IPS DF 6.9 (cell line): Measurements from ENCODE around the gene ALDOA.
A peak's percentile ranks its signal among the peaks of the same experiment; 100 is the strongest.
"Not testable (repeated sequence)": the region's sequence is repeated elsewhere in the genome, so short reads cannot be mapped to it uniquely, and the experiment has no call there.

Experiments
- DNase-seq: peaks from one replicate; pipeline ENCODE4 v3.0.0-alpha.2; 2013; ENCODE audit warnings: low read depth, low spot score
- H3K27ac ChIP-seq: one replicate; pipeline ENCODE4 v1.5.1; 2013; ENCODE audit warnings: low read length, control low read depth
- H3K27me3 ChIP-seq: 2 replicates; pipeline ENCODE4 v1.6.1; 2013; ENCODE audit warnings: mild to moderate bottlenecking, low read length; ENCODE audit not compliant: control insufficient read depth, insufficient read depth
- H3K36me3 ChIP-seq: 2 replicates; pipeline ENCODE4 v1.6.1; 2013; ENCODE audit warnings: low read length; ENCODE audit not compliant: control insufficient read depth, insufficient read depth
- H3K4me1 ChIP-seq: 2 replicates; pipeline ENCODE4 v1.6.1; 2013; ENCODE audit warnings: low read length; ENCODE audit not compliant: control insufficient read depth, insufficient read depth
- H3K4me3 ChIP-seq: 2 replicates; pipeline ENCODE4 v1.5.1; 2013; ENCODE audit warnings: mild to moderate bottlenecking, low read length
- H3K9me3 ChIP-seq: 2 replicates; pipeline ENCODE4 v1.6.1; 2013; ENCODE audit warnings: low read length, inconsistent platforms; ENCODE audit not compliant: control insufficient read depth, insufficient read depth
- WGBS: extraction: QIAGEN DNeasy Blood & Tissue Kit; methylation state at CpG from one replicate; pipeline ENCODE4 v1.1.7; 2013; ENCODE audit warnings: mixed read lengths, missing lambda C conversion rate; ENCODE audit not compliant: insufficient read length, insufficient coverage; 5-methylcytosine and 5-hydroxymethylcytosine counted together

Gene ALDOA

GRCh38 chr16:30065102-30065942, at the start of gene ALDOA:
Gene ALDOA (plus strand): TSS chr16:30065760. CDS start chr16:30066898, 1,138 bp downstream.
- peak; percentile 73 for DNase-seq
- Histone ChIP-seq H3K4me1 (peaks cover 6% of the 10 kb centered on the region), H3K36me3 (peaks cover 30% of the 10 kb centered on the region), H3K27me3 (no peaks in the 10 kb centered on the region), H3K4me3 (peak within 1 kb of the TSS; percentile 92), H3K27ac (no peak within 1 kb of the TSS), H3K9me3 (no peaks in the 10 kb centered on the region)
- no CpG with 5 or more reads among the region's 99 CpGs for WGBS

- H3K36me3 ChIP-seq, result no peaks in the 10 kb centered on the region
- H3K27ac ChIP-seq, result no peak overlapping the region
- no peak overlapping the region for H3K4me3 ChIP-seq
- H3K27me3 ChIP-seq, result no peaks in the 10 kb centered on the region
- no peaks in the 10 kb centered on the region for H3K9me3 ChIP-seq
- H3K4me1 ChIP-seq, result no peaks in the 10 kb centered on the region
- no peak for DNase-seq
- WGBS, result no CpG with 5 or more reads among the region's 8 CpGs
Observed at GRCh38 chr16:30016555-30017276, 48.8 kb upstream of the ALDOA start.

GRCh38 chr16:30017277-30017656, 48.3 kb upstream of the ALDOA start:
- DNase-seq, result no peak
- Histone ChIP-seq H3K9me3 (no peaks in the 10 kb centered on the region), H3K27ac (no peak overlapping the region), H3K27me3 (no peaks in the 10 kb centered on the region), H3K4me3 (no peak overlapping the region), H3K36me3 (no peaks in the 10 kb centered on the region), H3K4me1 (no peaks in the 10 kb centered on the region)
- WGBS, result no CpG with 5 or more reads among the region's 2 CpGs

GRCh38 chr16:30017937-30018336, 47.6 kb upstream of the ALDOA start:
- not testable (repeated sequence) for H3K4me1 ChIP-seq, H3K36me3 ChIP-seq, H3K27me3 ChIP-seq, H3K27ac ChIP-seq, H3K4me3 ChIP-seq, H3K9me3 ChIP-seq, DNase-seq
- WGBS, result no CpG with 5 or more reads among the region's 4 CpGs

DNA sequence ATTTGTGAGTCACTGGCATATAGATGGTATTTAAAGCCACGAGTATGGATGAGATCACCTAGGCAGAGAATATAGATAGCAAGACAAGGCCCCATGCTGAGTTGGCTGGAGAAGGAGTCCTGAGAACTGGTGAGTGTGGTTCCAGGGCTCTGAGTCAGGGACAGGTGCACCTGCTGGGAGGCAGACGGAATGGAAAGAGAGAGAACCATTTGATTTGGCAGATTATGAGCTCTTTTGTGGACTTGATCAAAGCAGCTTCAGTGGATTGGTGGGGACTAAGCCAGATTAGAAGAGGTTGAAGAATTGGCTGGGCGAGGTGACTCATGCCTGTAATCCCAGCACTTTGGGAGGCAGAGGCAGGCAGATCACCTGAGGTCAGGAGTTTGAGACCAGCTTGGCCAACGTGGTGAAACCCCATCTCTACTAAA, 46.8 kb upstream of the ALDOA start:
- Histone ChIP-seq H3K27me3 (no peaks in the 10 kb centered on the region), H3K27ac (no peak overlapping the region), H3K9me3 (no peaks in the 10 kb centered on the region), H3K4me3 (no peak overlapping the region), H3K4me1 (no peaks in the 10 kb centered on the region), H3K36me3 (no peaks in the 10 kb centered on the region)
- no CpG with 5 or more reads among the region's 4 CpGs for WGBS
- DNase-seq, result no peak

DNA sequence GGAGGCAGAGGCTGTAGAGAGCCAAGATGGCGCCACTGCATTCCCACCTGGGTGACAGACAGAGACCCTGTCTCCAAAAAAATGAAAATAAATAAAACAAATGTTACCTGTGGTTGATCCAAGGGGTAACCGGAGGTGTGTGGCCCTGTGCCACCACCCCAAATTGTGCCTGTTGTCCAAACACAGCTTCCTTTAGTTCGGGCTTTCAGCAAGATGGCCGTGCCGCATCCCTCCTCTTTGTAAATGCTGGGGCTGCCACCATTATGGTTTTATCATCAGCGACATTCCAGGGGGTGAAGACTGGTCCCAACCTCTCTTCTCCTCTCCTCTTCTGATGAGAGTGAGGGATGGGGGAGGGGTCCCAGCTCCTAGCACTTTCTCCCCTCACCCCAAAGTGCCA, 42.7 kb upstream of the ALDOA start, which contains the start of gene C16orf92:
C16orf92 (plus strand) TSS at position 312 of the 400 bp plus-strand sequence. CDS start 143 bp downstream, outside the sequence.
- H3K36me3 ChIP-seq, result no peaks in the 10 kb centered on the region; the same call in 1 of the 2 replicates
- no CpG with 5 or more reads among the region's 6 CpGs for WGBS
- H3K27me3 ChIP-seq, result no peaks in the 10 kb centered on the region

GRCh38 chr16:30023586-30023985, 42.0 kb upstream of the ALDOA start:
- Histone ChIP-seq H3K4me1 (no peaks in the 10 kb centered on the region), H3K27me3 (no peaks in the 10 kb centered on the region), H3K4me3 (no peak overlapping the region), H3K9me3 (no peaks in the 10 kb centered on the region), H3K36me3 (no peaks in the 10 kb centered on the region; the same call in 1 of the 2 replicates), H3K27ac (no peak overlapping the region)
- no CpG with 5 or more reads among the region's 11 CpGs for WGBS
- DNase-seq, result no peak

More for the DNA sequence above, 42.7 kb upstream of the ALDOA start, which contains the start of gene C16orf92:
- Histone ChIP-seq H3K4me1 (no peaks in the 10 kb centered on the region), H3K27ac (no peak within 1 kb of the TSS), H3K4me3 (no peak within 1 kb of the TSS), H3K9me3 (no peaks in the 10 kb centered on the region)
- no peak for DNase-seq

- DNase-seq, result no peak
- H3K27me3 ChIP-seq, result no peaks in the 10 kb centered on the region
- no peak overlapping the region for H3K4me3 ChIP-seq
- no CpG with 5 or more reads among the region's 16 CpGs for WGBS
- H3K9me3 ChIP-seq, result no peaks in the 10 kb centered on the region
- H3K4me1 ChIP-seq, result peaks cover 4% of the 10 kb centered on the region
- no peaks in the 10 kb centered on the region; the same call in 1 of the 2 replicates for H3K36me3 ChIP-seq
- no peak overlapping the region for H3K27ac ChIP-seq
Observed at GRCh38 chr16:30024451-30024850, 41.1 kb upstream of the ALDOA start.

GRCh38 chr16:30025156-30025555, 40.4 kb upstream of the ALDOA start:
- DNase-seq, result no peak
- H3K27me3 ChIP-seq, result no peaks in the 10 kb centered on the region
- no peaks in the 10 kb centered on the region for H3K9me3 ChIP-seq
- peaks cover 5% of the 10 kb centered on the region for H3K4me1 ChIP-seq
- no peak overlapping the region for H3K4me3 ChIP-seq
- H3K27ac ChIP-seq, result no peak overlapping the region
- no CpG with 5 or more reads among the region's 20 CpGs for WGBS
- H3K36me3 ChIP-seq, result no peaks in the 10 kb centered on the region; the same call in 1 of the 2 replicates

DNA sequence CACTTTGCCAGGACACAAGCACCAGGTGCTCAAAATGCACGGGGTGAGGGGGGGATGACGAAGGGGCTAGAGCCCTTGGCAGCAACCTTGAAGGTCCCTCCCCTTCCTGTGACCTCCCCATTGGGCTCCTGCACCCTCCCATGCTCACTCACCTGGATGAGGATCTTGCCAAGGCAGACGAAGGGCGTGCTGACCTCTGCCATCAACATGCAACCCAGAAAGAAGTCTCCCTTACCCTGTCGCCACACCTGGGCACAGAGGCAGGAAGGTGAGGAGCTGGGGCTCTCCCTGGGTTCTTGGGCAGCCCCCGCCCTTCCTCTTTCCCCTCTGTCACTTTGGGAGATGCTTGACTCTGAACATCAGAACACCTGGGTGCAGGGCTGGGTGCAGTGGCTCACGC, 40.0 kb upstream of the ALDOA start:
- WGBS, result no CpG with 5 or more reads among the region's 7 CpGs
- no peaks in the 10 kb centered on the region for H3K27me3 ChIP-seq

More for the DNA sequence above, 40.0 kb upstream of the ALDOA start:
- H3K4me1 ChIP-seq, result peaks cover 5% of the 10 kb centered on the region
- H3K9me3 ChIP-seq, result no peaks in the 10 kb centered on the region
- no peak overlapping the region for H3K27ac ChIP-seq
- no peak overlapping the region for H3K4me3 ChIP-seq
- no peaks in the 10 kb centered on the region; the same call in 1 of the 2 replicates for H3K36me3 ChIP-seq
- no peak for DNase-seq
